ENCODE results near the gene HTR1B. TPM values are rescaled to one million over a fixed set of nuclear protein-coding genes. Genes with fewer than 3 reads are reported as not detected.

Gene HTR1B
- total RNA-seq, 1 donor from 2014 or later = 1.9 TPM

DNA sequence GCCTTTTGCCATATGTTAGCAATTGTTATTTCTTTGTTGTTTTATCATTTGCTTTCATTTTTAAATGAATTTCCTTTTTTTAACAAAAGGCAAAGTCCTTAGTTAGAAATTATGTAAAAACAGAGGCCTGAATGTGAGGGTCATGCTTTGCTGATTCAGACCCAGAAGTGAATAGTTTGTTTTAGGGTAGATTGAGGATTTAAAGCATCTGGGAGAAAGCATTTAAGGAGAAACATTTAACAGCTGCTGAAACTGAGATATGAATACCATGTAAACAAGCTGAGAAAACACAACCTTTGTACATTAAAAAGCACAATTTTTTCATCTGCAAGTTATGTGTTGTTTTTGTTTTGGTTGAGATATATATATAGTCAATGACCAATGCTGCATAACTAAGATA lies 8.0 kb downstream of the HTR1B start:
- peaks cover 13% of the 10 kb centered on the region for H3K4me1 Mint-ChIP-seq (ENCODE audit: unreplicated experiment)
- DNase-seq (ENCODE audit: extremely low spot score, unreplicated experiment) = no peak
- no peak overlapping the region for H3K27ac Mint-ChIP-seq
- no peaks in the 10 kb centered on the region for H3K9me3 Mint-ChIP-seq
- H3K36me3 Mint-ChIP-seq = no peaks in the 10 kb centered on the region
- no peak overlapping the region for H3K4me3 Mint-ChIP-seq
- H3K27me3 Mint-ChIP-seq = peaks cover 22% of the 10 kb centered on the region
- TF ChIP-seq, protein P1, sequence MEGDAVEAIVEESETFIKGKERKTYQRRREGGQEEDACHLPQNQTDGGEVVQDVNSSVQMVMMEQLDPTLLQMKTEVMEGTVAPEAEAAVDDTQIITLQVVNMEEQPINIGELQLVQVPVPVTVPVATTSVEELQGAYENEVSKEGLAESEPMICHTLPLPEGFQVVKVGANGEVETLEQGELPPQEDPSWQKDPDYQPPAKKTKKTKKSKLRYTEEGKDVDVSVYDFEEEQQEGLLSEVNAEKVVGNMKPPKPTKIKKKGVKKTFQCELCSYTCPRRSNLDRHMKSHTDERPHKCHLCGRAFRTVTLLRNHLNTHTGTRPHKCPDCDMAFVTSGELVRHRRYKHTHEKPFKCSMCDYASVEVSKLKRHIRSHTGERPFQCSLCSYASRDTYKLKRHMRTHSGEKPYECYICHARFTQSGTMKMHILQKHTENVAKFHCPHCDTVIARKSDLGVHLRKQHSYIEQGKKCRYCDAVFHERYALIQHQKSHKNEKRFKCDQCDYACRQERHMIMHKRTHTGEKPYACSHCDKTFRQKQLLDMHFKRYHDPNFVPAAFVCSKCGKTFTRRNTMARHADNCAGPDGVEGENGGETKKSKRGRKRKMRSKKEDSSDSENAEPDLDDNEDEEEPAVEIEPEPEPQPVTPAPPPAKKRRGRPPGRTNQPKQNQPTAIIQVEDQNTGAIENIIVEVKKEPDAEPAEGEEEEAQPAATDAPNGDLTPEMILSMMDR (conservative IDR thresholded peaks at IDR 0.05) = no peak

DNA sequence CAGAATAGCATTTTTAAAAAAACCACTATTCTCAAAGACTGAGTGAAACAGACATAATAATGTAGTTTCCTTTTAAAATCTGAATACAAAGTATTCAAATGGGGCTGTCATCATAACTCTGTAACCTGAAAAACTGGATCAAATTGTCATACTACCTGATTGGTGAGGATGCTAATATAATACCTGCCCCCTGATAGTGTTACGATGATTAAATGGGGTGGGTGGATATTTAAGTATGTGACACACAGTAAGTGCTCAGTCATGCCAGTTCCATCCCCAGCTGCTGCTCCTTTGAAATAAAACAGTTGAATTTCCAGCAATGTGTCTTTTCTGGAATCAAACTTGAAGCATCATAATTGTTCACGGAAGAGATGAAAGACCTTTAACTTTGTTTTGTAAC lies 8.9 kb downstream of the HTR1B start:
- TF ChIP-seq, protein P1 (conservative IDR thresholded peaks at IDR 0.05) = no peak
- Mint-ChIP-seq H3K27ac (no peak overlapping the region), H3K4me3 (no peak overlapping the region), H3K9me3 (no peaks in the 10 kb centered on the region), H3K27me3 (peaks cover 13% of the 10 kb centered on the region), H3K36me3 (no peaks in the 10 kb centered on the region), H3K4me1 (ENCODE audit: unreplicated experiment) (peaks cover 5% of the 10 kb centered on the region)
- no peak for DNase-seq (ENCODE audit: extremely low spot score, unreplicated experiment)

DNA sequence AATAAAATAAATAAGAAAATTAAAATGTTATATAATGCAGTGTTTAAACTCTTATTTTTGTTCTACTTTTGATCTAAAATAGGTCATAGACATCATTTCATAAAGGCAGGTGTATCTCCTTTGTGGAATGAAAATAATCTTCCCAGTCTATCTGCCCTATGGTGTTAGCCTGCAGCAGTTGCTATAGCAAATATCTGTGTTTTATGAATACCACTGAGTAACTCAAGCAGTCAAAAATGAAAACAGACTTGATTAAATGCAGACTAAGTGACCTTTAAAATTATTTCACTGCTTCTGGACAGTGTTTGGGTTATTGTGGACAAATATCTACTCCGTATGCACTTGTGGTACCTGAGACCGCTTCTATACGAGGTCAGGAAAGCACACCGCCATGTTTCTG lies 11.8 kb downstream of the HTR1B start:
- Mint-ChIP-seq H3K4me1 (ENCODE audit: unreplicated experiment) (no peaks in the 10 kb centered on the region), H3K4me3 (no peak overlapping the region), H3K27ac (no peak overlapping the region), H3K9me3 (no peaks in the 10 kb centered on the region), H3K36me3 (no peaks in the 10 kb centered on the region), H3K27me3 (no peaks in the 10 kb centered on the region)
- TF ChIP-seq, protein P1 (conservative IDR thresholded peaks at IDR 0.05) = no peak
- DNase-seq (ENCODE audit: extremely low spot score, unreplicated experiment) = no peak

DNA sequence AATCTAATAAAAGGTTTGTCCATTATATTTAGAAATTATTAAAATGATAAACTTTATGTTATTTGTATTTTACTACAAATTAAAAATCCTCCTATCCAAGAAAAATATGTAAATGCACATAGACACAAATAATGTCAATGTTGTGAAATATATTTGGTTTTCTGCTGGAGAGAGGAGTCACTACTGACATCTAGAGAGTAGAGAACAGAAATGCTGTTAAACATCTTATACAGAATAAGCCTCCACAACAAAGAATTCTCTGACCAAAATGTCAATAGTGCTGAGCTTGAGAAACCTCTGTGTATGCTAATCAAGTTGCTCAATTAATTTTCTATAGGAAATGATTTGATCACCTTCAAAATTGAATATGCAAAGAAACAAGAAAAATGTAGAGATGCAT lies 12.4 kb downstream of the HTR1B start:
- TF ChIP-seq, protein P1 (conservative IDR thresholded peaks at IDR 0.05) = no peak
- Mint-ChIP-seq H3K36me3 (no peaks in the 10 kb centered on the region), H3K4me3 (no peak overlapping the region), H3K27ac (no peak overlapping the region), H3K9me3 (no peaks in the 10 kb centered on the region), H3K27me3 (no peaks in the 10 kb centered on the region), H3K4me1 (ENCODE audit: unreplicated experiment) (no peaks in the 10 kb centered on the region)
- DNase-seq (ENCODE audit: extremely low spot score, unreplicated experiment) = no peak

DNA sequence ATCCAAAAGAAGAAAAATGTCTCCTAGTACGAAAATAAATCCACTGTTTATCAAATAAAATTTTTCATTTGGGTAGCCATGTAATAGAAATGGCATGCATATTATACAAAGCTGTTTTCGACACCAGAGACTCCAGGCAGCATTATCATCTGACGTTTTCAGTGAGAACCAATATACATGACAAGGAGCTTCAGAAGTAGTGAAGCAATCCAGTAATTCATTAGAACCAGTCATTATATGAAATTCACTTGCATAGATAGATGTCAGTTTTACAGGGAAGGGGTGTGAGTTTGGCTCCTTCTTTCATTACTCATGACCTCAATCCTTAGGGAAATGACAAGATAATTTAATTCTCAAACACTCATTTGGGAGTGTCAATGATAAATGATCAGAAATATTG lies 14.7 kb downstream of the HTR1B start:
- no peak overlapping the region for H3K27ac Mint-ChIP-seq
- no peaks in the 10 kb centered on the region for H3K27me3 Mint-ChIP-seq
- TF ChIP-seq, protein P1 (conservative IDR thresholded peaks at IDR 0.05) = no peak
- H3K36me3 Mint-ChIP-seq = no peaks in the 10 kb centered on the region
- no peaks in the 10 kb centered on the region for H3K4me1 Mint-ChIP-seq (ENCODE audit: unreplicated experiment)
- H3K4me3 Mint-ChIP-seq = no peak overlapping the region
- H3K9me3 Mint-ChIP-seq = no peaks in the 10 kb centered on the region
- DNase-seq (ENCODE audit: extremely low spot score, unreplicated experiment) = no peak

DNA sequence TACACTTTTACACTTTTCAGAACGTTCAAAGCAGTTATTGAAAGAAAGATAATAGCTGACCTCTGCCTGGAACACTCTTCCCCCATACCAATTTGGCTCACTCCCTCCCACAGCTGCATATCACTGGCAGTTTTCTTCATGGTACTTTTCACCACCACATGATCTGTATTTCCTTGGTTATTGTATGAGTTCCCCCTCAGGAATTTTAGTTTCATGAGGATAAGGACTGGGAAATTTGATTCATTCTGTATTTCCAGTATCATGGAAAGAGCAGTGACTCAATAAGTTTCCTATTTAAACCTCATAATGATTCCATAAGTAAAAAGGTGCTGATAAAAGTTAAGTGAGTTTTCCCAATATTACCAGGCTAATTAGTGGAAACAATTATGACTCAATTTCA lies 16.0 kb downstream of the HTR1B start:
- no peak for DNase-seq (ENCODE audit: extremely low spot score, unreplicated experiment)
- H3K4me1 Mint-ChIP-seq (ENCODE audit: unreplicated experiment) = no peaks in the 10 kb centered on the region
- no peak overlapping the region for H3K4me3 Mint-ChIP-seq
- H3K36me3 Mint-ChIP-seq = no peaks in the 10 kb centered on the region
- H3K9me3 Mint-ChIP-seq = no peaks in the 10 kb centered on the region
- no peaks in the 10 kb centered on the region for H3K27me3 Mint-ChIP-seq
- TF ChIP-seq, protein P1 (conservative IDR thresholded peaks at IDR 0.05) = no peak
- H3K27ac Mint-ChIP-seq = no peak overlapping the region

Measured in type B pancreatic cell (in vitro differentiated cells).